Stromal cell of bone marrow (primary cell): ENCODE results near the gene TXNRD2.

Experiments
- DNase-seq: peaks from one replicate; pipeline ENCODE4 v3.0.0-alpha.2; 2012; ENCODE audit warnings: low read depth

Gene TXNRD2

DNA sequence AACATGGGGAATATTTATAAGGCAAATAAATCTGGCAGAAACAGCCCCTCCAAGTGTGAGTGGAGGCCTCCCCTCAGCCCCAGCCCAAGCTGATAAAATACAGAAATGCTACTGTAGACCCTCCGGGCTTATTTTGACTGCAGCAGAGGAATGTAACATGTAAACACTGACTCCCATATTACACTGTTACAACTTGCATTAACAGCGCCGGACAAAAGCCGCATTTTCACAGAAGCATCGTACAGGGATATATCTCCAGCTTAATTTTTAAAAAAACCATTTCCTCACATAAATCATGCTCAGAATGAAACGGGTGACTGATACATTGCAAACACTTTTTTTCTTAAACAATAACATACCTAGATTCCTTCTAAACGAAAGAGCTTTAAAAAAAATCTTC lies 36.7 kb downstream of the TXNRD2 start:
- DNase-seq: no peak

DNA sequence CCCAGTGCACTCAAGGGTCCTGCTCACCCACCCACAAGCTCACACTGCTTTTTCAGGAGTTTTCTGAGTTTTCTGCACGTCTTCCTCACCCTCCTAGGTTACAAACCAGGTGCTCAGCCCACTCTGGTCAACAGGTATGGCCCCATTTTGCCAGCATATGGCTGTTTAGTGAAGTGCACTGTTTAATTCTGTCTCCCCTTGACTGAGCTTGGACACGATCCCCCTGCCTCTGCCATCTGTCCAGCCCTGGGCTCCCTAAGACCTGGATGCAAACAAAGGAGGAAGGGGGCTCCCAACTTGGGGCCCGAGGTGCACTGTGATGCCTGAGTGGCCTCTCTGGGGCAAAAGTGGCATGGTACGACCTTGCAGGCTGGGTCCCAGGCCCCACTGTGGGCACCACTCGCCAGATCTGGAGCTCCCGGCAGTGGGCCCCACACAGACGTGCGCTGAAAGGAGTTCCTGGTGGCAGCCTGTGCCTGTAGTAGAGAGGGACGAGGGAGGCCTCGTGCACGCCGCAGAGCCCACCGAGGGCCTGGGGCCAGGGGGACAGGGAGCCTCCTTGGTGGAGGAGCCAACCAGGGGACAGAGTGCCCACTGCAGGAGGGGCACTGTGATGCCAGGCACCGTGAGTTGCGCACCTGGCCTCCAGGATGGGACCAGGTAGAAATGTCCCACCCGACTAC lies 37.3 kb downstream of the TXNRD2 start:
- DNase-seq: no peak

DNA sequence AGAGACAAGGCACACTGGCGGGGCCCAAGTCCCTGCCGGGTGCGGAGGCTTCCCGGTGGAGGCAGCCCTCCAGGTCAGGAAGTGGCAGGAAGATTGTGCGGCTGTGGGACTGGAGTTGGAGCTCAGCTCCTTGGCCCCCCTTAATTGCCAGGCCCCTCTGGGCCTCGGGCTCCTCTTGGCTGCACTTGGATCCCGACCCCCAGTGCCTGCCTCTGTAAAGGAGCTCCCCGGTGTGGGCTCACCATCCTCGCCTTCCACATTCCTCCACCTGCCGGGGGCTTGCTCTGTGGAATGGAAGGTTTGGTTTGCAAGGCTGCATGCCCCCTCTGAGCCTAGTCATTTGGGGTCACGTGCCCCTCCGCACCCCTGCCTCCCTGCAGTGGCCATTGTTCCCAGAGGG lies 38.1 kb downstream of the TXNRD2 start:
- no peak for DNase-seq

DNA sequence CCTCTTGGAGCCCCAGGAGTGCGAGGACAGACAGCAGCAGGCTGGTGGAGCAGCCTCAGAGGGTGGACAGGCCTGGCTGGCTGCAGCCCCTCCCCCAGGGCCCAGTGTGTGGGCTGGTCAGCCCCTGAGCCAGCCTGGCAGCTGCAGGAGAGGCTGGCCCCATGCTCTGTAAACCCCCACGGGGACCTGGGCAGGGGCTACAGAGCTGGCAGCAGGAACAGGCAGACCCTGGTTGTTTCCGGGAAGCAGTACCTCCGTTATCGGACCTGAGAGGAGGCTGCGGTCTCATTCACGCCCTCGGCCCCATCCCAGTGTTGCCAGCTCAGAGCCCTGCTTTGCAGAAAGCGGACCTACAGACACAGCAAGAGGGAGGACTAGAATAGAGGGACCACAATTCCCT lies 38.6 kb downstream of the TXNRD2 start:
- DNase-seq: no peak

DNA sequence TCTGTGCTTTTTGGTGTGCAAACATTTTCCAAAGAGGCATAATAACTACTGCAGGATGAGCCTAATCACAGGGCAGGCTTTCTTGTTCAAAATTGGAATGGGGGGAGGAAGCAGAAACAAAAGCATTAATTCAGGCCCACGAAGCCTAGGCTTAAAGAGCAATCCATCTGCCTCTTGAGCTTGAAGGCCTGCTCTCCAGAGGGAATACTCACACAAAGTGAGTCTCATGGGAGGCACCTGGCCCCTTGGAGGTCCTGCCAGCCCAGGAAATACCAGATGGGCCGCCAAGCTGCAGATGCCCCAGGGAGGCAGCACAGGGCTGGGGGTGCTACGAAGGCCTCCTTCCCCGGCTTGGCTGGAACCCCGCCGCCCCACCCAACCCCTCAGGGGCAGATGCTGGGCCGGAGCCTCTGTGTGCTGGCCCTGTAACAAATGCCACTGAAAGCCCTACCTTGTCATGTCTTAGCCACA lies 39.3 kb downstream of the TXNRD2 start:
- no peak for DNase-seq

DNA sequence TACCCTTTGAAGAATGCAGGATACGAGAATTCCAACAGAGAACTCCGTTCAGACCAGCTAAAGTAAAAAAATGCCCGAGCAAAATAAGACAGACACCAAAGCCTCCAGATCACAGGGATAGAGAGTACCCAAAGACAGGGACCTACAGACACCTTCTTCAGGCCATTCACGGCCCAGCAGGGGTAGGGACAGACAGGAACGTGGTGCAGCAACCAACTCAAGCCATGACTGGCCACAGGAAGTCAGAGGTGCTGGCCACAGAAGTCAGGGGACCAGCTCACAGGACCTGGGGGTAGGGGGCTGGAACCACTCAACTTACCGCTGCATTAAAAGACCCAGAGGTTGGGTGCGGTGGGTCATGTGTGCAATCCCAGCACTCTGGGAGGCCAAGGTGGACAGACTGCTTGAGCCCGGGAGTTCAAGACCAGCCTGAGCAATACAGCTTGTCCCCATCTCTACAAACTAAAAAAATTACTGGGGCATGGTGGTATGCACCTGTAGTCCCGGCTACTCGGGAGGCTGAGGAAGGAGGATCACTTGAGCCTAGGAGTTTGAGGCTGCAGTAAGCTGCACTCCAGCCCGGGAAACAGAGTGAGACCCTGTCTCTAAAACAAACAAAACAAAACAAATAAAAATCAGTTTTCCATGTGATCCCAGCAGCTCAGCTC lies 39.9 kb downstream of the TXNRD2 start:
- no peak for DNase-seq

DNA sequence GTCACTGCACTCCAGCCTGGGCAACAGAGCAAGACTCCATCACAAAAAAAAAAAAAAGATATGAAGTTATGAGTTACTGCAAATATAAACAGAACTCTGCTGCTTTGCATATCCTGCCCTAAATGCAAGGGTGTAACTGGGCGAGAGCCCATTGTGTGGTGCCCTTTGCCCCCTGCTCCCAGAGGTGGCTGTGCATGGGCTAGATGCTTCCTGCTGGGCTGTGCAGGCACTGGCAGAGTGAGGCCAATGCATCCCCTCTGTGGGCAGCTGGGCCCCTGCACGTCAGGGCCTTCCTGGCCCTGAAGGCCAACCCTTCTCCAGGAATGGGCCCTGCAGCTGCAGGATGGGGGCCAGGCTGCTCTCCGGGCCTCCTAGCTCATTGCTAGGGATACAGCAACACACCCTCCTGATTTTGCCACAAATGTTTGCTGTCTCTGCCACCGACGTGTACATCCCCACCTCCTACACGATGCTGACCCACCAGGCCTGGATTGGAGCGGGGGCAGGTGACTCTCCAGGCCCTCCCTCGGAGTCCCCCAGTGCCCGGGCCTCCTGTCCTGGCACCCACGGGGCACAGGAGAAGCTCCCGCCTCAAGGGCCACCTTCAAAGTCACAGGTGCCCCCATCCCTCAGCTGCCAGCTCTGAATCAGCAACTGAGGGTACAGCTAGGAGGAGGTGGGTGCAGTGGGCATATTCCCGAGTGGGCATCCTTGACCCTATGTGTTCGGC lies 40.7 kb downstream of the TXNRD2 start:
- no peak for DNase-seq

DNA sequence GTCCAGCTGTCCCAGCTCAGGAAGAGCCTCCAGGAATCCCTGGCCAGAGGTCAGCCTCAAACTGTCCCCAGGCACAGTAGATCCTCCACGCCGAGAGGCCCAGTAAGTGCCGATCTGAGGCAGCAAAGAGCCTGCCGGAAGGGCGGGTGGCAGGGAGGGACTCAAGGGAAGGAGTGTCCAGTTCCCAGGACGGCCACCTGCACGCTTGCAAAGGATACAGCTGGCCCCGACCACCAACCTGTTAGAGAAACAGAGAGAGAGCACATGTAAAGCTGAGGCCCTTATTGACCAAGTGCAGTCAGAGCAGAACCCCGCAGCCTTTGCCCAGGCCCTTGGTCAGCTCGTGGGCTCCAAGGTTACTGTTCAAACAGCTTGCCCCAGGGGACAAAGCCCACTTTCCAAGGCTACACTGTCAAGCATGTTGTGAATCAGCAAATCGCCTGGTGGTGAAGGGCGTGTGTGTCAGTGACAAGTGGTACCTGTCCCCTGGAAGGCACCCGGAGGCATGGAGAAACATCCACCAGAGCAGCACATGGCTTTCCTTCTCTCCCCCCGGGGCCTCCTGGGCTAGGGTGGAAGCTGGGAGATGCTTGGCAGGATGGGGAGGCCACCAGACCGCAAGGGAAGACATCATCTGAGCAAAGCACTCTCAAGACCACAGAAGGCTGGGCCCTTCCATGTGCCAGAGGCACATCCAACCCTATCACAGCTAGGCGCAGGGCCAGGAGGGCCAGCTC lies 42.6 kb downstream of the TXNRD2 start:
- no peak for DNase-seq

DNA sequence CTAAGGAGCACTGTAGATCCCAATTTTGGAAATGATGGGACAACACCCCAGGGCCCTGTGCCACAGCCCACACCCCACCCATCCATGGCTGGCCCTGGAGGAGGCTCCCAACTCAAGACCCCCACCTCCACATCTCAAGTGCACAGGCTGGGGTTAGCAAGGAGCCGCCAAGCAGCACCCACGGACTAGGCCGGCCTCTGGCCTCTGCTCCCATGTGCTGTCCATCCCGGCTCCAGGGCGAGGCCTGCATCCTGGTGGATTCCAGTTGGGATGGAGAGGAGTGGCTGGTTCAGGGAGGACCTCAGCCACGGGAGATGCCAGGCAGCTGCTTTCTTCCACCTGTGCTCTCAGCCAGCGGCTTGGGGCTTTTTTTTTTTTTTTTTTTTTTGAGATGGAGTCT lies 43.5 kb downstream of the TXNRD2 start:
- DNase-seq: no peak

DNA sequence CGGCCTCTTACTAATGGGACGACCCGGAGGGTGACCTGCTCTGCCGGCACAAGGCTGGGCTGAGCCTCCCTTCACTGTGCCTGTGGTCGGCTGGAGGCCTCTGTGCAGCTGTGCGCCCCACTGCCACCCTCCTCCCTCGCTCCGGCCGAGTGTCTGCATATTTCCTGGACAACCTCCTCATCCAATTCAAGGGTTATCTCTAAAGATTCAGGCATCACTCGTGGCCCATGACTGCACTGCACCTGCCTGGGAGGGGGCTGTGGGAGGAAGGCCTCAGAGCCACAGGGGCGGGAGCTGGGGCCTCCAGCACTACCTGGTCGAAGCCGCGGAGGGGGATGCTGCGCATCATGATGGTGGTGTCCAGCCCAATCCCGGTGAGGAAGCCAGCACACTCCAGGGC lies 43.9 kb downstream of the TXNRD2 start:
- DNase-seq: no peak

DNA sequence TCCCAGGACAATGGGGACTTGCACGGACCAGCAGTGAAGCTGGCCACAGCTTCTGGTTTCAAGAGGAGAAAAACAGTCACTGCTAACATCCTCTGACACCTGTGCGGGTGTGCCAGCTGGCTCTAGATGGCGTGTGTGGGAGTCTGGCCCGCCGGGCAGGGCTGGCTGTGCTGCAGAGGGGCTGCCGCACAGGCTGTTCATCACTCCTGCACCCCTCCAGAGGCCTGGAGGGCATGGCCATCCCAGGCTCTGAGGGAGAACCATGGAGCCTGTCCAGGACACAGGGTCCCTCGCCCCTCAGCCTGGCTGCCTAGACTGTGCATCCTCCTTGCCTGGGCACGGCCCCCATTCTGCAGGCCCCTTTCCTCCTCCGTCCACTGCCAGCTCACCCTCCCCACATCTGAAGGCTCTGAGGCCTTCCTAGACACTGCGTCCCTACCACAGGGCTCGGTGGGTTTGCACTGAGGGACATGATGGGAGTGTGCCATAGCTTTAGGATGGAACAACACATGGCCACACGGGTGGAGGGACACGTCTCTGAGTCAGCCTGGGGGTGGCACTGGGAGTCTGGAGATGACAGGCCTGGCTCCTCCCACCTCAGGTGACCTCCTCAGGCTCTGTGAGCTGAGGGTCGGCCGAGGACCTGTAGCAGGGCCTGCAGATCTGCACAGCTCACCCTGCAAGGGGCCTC lies 44.8 kb downstream of the TXNRD2 start:
- DNase-seq: no peak

DNA sequence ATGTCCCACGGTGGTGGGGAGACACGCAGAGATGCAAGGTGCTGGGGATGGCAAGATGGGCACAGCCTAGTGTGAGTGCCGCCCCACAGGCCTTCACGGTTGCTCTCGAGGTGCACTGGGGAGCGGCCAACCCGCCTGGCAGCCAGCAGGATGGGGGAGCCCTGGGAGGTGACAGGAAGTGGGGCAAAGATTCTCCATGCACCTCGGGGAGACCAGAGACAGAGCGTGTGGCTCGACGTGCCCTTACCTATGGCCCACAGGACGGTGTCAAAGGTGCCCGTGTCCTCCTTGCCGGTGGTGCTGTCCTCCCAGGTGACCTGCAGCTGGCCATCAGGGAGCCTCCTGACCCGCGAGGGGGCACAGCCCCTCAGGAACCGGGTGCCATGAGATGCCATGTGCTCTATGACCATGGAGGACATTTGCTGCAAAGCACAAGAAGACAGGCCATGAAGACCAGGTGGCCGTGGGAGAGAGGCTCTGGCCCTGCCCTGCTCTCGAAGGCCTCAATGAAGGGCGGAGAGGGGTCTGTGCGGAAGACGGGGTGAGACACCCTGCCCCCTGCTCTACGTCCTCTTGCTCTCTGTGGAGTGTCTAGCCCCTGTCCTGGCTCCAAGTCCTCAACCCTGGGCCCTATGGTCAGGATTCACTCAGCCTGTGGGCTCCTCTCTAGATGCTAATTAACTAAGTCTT lies 46.3 kb downstream of the TXNRD2 start:
- DNase-seq: no peak

DNA sequence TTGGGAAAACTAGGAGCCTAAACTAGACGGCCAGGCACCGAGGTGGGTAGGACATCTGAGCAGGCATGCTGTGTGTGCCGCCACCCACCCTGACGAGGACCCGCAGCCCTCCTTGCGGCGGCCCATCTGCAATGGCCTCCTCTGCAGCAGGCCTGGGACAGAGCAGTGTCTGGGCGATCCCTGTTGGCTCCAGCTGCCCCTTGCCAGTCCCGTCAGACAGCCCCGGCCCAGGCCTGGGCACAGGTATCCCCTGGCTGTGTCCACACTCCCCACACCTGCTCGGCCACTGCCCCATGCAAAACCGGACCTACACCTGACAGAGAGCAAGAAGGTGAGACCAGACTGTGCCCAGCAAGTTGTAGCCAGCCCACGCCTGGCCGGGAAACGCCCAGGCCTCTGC lies 48.3 kb downstream of the TXNRD2 start:
- DNase-seq: no peak

DNA sequence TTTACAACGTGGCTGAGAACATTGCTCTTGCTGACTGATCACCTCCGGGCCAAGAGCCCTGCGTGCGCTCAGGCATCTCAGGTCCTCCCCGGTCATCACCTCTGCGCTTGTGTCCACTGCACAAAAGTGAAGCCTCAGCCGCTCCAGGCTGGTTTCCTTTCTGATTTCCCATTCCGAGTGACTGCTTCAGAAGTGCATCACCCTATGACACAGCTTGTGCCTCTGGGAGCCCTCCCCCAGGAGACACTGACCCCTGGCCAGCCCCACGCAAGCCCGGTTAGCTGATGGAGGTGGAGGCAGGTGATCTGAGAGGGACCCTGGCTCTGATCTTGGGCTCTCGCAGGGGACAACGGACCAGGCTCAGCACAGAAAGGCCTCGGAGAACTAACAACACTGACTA lies 48.7 kb downstream of the TXNRD2 start:
- no peak for DNase-seq

DNA sequence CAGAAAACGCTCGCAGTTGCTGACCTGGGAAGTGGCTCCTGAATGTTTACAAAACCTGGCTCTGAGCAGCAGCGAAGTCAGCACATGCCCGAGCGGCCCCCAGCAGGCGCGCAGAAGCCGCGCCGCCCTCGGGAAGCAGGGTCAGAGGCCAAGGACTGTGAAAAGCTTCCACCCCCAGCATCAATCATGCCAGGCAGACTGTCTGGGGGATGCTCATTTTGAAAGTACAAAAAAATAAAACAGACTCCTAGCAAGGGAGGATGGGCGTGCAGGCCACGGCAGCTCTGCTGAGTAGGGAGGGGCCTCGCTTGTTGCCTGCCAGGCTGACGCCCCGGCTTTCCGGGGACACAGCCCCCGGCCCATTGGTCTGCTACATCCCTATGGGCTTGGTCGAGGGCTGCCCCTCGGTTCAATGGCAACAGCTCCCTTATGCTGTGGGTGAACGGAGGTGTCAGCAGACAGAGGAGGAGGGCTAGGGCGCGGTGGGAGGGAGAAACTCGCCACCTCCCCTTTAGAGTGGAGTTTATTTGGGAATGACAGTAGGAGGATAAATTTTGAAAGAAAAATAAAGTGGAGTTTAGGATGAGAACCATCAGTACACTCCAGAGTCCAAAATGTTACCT lies 49.2 kb downstream of the TXNRD2 start:
- DNase-seq: no peak

DNA sequence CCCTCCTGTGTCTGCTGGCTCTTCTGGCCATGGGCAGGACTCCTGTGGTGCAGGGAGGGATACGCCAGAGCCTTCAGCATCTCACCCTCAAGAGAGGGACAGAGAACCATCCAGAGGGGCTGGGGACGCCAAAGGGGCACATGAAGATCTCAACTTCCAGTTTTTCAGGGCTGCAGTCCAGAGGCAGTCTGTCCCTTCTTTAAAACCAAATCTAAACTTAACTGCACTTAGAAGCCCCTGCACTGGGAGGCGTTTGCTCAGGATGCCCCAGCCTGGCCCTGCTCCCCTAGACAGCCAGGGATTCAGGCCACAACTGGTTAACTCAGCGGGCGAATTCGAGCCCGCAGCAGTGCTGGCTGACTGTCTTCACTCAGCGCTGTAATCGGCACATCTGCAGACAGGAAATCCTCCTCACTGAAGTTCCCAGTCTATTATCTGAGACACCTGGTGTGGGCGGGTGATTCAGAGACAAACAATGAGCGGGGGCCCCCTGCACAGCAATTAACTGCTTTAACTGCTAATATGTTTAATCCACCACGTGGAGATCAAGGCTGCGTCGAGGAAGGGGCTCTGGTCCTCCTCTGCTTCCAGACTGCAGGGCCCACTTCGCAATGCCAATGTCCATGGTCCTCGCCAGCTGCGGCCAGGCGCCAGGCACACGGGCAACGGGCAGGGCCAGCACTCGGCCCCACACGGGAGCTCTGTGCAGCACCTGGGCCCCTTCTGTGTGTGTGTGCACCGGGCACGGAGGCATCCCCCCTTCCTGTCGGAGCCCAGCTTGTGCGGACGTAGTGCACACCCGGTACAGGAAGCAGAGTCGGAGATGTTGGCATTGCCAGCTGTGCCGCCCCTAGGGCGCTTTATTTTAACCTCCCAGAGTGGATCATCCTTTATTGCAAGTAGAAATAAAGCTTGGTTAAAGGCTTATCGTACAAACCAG lies 50.0 kb downstream of the TXNRD2 start:
- no peak for DNase-seq

DNA sequence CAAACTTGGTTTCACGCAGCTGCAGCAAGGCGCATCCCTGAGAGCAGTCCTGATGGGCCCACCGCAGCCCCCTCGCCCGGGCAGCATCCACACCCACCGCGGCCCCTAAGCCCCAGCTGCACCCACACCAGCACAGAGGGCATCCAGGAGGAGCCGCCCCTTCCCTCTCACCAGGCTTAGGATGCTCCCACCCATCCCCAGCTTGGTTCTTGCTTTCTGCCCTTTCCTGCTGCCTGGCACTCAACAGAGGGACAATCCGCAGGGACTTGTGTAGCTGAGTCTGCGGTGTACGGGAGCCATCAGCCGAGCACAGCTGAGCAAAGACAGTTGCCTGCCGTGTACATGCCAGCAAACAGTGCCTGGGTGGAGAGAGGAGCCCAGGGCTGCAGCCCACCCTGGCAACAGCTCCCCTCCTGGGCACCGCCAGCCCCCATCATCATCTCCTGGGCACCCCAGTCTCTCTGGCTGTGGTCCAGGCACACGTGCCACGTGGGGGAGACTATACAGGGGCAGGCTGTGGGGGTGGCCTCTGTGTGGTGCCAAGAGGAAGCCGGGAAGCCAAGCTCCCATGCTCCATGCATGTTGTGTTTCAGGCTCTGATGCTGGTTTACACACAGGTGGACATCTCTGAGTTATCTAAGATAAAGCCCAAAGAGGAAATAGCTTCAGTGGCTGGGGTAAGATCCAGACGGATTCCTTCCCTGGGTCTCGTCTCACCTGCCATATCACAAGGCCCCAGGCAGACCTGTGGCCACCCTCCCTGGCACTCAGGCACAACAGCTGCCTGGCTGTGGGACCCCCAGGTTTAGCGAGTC lies 50.9 kb downstream of the TXNRD2 start:
- DNase-seq: no peak

DNA sequence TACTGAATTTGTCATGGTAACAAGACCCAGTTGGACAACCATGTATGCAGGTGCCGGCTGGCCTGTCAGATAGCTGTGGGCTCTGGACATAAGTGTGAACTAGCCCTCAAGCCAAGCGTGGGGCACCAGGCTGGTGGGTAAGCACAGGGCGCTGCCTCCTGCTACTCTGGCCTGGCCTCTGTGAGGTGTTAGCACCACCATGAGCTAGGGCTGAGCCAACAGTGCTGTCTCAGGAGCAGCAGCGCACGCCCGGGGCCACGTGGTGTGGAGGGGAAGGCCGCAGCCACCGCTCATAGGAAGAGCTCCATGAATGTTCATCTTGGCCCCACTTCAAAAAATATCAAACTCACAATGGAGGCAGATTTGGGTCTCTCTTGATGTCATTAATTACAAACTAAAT lies 51.7 kb downstream of the TXNRD2 start:
- no peak for DNase-seq
